Superior temporal gyrus (tissue), 1 donor: ENCODE measurements around the gene PURA.

Experiments used
- DNase-seq: peaks from one replicate; pipeline ENCODE4 v3.0.0-alpha.2; 2016; ENCODE audit errors: extremely low spot score

Gene PURA

GRCh38 chr5:140113699-140114263 lies at the start of gene PURA:
PURA (plus strand) TSS chr5:140114109; CDS start chr5:140114182, 73 bp downstream.
- peak; percentile 80 for DNase-seq

DNA sequence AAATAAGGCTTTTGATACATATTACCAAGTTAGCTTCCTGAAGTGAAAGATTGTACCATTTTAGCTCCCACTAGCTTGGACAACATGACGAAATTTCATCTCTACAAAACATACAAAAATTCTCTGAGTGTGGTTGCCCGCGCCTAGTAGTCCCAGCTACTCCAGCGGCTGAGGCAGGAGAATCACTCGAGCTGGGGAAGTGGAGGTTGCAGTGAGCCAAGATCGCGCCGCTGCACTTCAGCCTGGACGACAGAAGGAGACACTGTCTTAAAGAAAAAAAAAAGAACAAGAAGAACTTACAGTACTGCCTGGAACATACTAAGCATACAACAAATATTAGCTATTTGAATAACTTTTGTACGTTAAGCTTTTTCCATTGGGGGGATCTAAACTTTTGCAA lies 41.1 kb upstream of the PURA start:
- DNase-seq, result no peak

GRCh38 chr5:140073296-140073695 lies 40.6 kb upstream of the PURA start:
- DNase-seq, result peak; percentile 80

- DNase-seq, result no peak
These were observed 38.5 kb upstream of the PURA start for GRCh38 chr5:140075371-140075770.

- no peak for DNase-seq
These were observed 37.8 kb upstream of the PURA start for GRCh38 chr5:140076142-140076541.

DNA sequence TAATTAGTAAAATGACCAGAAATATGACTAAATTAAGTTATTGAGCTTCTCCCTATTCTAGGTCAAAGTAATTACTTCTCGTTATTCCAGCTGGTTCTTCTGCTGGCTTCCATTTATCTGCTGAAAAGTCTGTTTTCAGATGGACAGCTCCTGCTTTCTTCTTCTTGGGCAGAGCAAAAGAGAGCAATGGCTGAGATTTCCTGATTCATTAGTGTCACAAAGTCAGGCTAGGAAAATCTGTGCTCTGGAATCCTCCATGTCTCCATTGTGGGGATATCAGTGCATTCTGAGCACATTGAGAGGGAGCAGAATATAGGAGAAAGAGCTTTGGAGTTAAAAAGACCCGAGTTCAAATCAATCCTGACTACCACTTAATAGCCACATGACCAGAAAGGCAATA lies 37.1 kb upstream of the PURA start:
- no peak for DNase-seq

DNA sequence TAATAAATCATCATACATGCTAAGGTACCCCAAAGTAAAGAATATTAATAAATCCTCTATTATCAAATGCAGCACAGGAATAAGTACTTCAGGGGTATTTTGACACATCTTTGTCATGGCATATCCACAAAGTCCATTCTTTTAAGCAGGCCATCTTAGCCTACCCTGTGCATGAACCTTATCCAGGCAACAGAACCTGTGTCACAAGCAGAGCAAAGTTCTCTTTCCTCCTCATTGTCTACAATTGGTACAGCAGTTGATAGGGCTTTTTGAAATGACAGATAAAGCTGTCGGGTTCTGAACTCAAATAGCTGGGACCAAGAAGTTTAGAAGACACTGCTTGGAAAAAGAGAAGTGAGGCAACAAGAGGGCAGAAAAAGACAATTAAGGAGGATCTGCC lies 30.8 kb upstream of the PURA start:
- DNase-seq, result no peak

DNA sequence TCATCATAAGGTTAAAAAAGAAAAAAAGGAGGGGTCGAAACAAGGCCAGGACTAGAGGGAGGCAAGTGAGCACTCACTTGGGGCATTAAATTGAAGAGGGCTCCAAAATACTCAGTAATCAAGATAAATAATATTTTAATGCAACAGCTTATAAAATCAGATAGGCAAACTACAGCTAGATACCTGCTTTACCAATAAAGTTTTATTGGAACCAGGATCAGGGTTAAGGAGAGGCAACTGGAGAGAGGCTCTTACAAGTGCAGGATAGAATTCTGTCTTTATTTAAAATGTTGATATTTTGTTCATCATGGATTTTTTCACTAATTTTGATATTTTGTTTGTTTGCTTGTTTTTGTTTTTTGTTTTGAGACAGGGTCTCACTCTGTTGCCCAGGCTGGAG lies 30.3 kb upstream of the PURA start:
- DNase-seq, result no peak

DNA sequence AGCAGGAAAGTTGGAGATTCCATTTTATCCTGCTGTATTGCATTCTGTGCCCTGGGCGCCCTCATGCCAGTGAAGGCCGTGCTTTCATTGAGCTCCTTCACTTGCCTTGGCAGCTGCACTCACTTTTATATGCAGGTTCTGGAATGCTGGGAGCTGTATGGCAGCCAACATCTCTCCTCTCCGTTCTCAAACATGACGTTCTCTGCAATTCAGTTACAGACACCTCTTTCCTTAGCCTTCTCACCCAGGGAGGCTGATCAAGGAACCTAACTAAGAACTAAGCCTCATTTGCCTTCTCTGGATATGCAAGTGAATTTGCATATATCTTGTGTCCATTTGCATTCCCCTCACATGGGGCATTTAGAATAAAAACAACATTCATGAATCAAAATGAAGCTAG lies 29.4 kb upstream of the PURA start:
- DNase-seq, result peak; percentile 22

GRCh38 chr5:140090251-140090650 lies 23.7 kb upstream of the PURA start:
- DNase-seq, result no peak

DNA sequence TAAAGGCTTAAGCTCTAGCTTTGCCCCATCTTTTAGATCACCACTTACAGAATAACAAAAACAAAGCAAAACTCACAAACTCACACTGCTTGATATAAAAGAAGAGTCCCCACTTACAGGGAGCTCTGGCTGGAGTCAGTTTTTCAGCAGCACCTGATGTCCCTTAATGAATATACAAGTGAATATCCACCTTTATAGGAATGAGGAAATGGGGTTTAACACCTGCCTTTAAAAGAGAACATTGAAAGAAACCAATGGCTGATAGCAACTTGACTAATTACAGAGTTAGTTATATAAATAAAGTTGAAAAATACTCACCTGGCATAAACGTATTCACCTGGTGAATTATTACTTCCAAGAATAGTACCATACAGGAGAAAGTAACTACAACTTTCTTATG lies 20.7 kb upstream of the PURA start:
- no peak for DNase-seq

DNA sequence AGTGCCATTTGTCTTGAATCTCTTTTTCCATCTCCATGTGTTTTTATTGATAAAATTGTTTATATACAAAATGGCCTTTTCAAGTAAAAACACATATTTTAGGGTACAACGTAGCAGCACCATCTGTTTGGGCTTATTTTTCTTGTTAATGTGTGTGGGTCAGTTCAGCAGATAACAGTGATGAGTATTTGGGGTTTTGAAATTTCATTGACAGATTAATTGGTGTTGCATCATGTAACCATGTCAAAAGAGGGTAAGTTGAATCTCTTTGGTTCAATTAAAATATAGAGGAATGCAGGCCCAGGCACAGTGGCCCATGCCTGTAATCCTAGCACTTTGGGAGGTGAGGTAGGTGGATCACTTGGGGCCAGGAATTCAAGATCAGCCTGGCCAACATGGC lies 20.0 kb upstream of the PURA start:
- no peak for DNase-seq

- no peak for DNase-seq
These were observed 19.0 kb upstream of the PURA start for GRCh38 chr5:140094889-140095288.

DNA sequence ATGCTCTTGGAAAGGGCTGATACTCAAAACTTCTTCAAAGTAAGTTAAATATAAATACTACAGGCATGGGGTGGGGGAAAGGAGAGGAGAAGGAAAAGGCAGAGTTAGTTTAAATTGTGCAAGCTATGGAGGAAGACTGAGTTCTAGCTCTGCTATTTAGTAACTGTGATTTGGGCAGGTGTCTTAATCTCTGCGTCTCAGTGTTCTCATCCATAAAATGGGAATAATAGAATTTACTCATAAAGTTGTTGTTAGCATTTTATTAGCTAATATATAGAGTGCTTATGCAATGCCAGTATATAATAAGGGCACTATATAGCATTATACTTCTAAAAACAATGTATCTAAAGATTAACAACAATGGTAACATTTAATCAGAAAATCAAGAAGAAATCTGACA lies 12.7 kb upstream of the PURA start:
- DNase-seq, result no peak

DNA sequence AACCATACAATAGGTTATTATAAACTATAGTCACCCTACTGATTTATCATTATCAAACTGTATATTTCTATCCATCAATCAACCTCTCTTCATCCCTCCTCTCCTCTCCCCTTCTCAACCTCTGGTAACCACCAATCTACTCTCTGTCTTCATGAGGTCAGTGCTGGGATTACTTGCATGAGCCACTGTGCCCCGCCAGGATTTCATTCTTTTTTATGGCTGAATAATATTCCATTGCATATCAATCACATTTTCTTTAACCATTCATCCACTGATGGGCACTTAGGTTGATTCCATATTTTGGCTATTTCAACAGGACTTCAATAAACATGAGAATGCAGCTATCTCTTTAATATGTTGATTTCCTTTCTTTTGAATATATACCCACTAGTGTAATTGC lies 10.8 kb upstream of the PURA start:
- DNase-seq, result no peak

DNA sequence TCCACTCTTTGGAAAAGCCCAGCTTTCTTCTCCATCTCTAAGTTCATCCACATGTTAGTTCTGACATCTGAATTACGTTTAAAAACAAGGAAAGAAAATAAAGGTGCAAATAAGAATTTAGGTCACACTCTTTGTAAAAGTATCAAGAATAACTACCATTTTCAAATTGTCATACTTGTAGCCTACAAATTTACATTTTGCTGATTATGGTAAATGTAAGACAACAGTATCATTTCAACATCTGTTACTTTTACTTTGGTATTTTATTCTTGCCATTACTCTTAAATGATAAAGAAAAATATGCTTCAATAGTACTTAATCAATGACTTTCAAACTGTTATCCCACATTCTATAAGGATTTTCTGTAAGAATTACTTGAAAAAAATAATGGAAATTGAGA lies 9.8 kb upstream of the PURA start:
- no peak for DNase-seq

DNA sequence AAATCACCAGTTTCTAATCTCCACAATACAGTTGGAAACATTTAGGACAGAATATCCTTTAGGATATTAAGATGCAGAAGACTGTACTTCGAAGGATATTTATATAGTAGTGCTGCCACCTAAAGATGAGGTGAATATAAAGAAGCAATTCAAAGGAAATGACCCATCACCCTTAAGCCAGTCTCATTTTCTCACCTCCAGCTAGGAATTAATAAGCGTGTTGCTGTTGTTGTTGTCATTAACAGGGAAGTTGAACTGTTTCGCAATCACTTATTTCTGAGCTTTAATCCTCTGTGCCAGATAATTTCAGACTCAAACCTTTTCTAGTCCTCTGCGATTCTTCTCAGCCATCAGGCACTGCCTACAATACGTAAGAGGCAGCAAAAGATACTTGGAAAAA lies 7.8 kb upstream of the PURA start:
- DNase-seq, result no peak

GRCh38 chr5:140106805-140107311 lies 7.1 kb upstream of the PURA start:
- DNase-seq, result no peak

GRCh38 chr5:140107312-140108092 lies 6.4 kb upstream of the PURA start:
- peak; percentile 90 for DNase-seq

GRCh38 chr5:140108093-140109017 lies 5.6 kb upstream of the PURA start:
- DNase-seq, result no peak

GRCh38 chr5:140109018-140109758 lies 4.7 kb upstream of the PURA start:
- no peak for DNase-seq
